Skeletal muscle satellite cell (primary cell): ENCODE measurements around the gene CEP152. TPM values are rescaled to one million over a fixed set of nuclear protein-coding genes. Genes with fewer than 3 reads are reported as not detected.
"Not testable (repeated sequence)": the region's sequence is repeated elsewhere in the genome, so short reads cannot be mapped to it uniquely, and the experiment has no call there.

Source experiments
- H3K27me3 ChIP-seq: 2 replicates; pipeline ENCODE4 v1.7.0; 2013; ENCODE audit warnings: low read length; ENCODE audit not compliant: control insufficient read depth, insufficient read depth
- H3K36me3 ChIP-seq: 2 replicates; pipeline ENCODE4 v1.7.0; 2013; ENCODE audit warnings: mild to moderate bottlenecking, control low read depth, low read length; ENCODE audit not compliant: insufficient read depth
- H3K4me1 ChIP-seq: 2 replicates; pipeline ENCODE4 v1.7.0; 2013; ENCODE audit warnings: low read length; ENCODE audit not compliant: control insufficient read depth, insufficient read depth
- H3K4me2 ChIP-seq: 2 replicates; pipeline ENCODE4 v1.7.0; 2013; ENCODE audit warnings: mild to moderate bottlenecking, low read length
- H3K4me3 ChIP-seq: 2 replicates; pipeline ENCODE4 v1.7.0; 2013; ENCODE audit warnings: low read length
- H3K9ac ChIP-seq: 2 replicates; pipeline ENCODE4 v1.7.0; 2013; ENCODE audit warnings: mild to moderate bottlenecking, low read depth, low read length, moderate library complexity
- H3K9me3 ChIP-seq: replicated peaks from 2 replicates; pipeline ENCODE4 v1.7.0; 2013; ENCODE audit warnings: mild to moderate bottlenecking, control low read depth, low read length
- total RNA-seq: library from RNA; depleted of rRNA; stranded (reverse); fragments of >200 nt; gene quantifications from 2 replicates; pipeline ENCODE4 v1.2.3, GENCODE V29; 2012; rRNA removed

Gene CEP152, protein sequence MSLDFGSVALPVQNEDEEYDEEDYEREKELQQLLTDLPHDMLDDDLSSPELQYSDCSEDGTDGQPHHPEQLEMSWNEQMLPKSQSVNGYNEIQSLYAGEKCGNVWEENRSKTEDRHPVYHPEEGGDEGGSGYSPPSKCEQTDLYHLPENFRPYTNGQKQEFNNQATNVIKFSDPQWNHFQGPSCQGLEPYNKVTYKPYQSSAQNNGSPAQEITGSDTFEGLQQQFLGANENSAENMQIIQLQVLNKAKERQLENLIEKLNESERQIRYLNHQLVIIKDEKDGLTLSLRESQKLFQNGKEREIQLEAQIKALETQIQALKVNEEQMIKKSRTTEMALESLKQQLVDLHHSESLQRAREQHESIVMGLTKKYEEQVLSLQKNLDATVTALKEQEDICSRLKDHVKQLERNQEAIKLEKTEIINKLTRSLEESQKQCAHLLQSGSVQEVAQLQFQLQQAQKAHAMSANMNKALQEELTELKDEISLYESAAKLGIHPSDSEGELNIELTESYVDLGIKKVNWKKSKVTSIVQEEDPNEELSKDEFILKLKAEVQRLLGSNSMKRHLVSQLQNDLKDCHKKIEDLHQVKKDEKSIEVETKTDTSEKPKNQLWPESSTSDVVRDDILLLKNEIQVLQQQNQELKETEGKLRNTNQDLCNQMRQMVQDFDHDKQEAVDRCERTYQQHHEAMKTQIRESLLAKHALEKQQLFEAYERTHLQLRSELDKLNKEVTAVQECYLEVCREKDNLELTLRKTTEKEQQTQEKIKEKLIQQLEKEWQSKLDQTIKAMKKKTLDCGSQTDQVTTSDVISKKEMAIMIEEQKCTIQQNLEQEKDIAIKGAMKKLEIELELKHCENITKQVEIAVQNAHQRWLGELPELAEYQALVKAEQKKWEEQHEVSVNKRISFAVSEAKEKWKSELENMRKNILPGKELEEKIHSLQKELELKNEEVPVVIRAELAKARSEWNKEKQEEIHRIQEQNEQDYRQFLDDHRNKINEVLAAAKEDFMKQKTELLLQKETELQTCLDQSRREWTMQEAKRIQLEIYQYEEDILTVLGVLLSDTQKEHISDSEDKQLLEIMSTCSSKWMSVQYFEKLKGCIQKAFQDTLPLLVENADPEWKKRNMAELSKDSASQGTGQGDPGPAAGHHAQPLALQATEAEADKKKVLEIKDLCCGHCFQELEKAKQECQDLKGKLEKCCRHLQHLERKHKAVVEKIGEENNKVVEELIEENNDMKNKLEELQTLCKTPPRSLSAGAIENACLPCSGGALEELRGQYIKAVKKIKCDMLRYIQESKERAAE (N-terminal part only)
- total RNA-seq: 7.4 and 7.6 TPM in 2 replicates

DNA sequence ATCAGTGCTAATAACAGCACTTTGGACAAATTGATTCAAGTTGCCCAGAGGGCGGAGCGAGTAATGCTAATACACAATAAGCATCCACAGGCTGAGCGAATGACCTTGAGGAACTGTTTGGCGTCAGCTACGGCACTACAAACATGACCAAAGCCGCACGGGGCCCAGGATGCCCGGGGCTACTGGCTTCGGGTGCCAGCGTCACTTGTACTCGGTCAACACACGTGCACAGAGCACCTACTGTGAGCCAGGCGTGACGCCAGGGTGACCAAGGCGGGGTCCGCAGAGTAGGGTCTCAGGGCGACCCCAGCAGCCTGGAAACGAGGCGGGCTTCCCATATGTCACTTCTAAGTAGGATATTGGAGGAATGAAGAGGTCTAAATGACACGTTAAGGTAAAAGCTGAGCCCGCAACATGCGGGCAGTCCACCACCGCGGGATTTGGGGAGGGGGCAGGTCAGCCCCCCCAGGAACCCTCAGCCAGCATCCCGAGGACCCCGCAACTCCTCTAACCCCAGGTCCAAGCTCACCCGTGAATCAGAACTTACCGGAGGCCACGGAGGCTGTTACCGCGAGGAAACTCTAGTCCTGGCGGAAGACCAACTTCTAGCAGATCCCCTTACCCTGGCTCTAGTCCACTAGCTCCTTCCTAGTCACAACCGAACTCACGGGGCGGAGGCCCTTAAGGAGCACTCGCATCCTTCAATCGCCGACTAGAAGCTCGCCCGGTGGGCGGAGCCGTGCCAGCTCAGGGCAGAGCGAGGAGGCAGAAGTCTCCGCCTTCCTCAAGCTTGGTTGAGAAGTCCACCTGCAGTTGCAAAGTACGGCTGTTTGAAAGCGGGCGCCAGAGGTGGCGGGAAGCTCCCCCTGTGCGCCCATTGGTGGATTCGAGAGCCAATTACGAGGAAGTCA lies at the start of gene CEP152:
Gene CEP152 (minus strand): TSS at position 656 of the 911 bp plus-strand sequence. CDS start 5,420 bp downstream, outside the sequence.
- Histone ChIP-seq H3K9me3 (no peaks in the 10 kb centered on the region), H3K36me3 (no peaks in the 10 kb centered on the region), H3K9ac (peak within 1 kb of the TSS; percentile 84), H3K4me3 (peak within 1 kb of the TSS; percentile 89), H3K4me1 (peaks cover 24% of the 10 kb centered on the region), H3K27me3 (no peaks in the 10 kb centered on the region), H3K4me2 (peak within 1 kb of the TSS; percentile 93)

DNA sequence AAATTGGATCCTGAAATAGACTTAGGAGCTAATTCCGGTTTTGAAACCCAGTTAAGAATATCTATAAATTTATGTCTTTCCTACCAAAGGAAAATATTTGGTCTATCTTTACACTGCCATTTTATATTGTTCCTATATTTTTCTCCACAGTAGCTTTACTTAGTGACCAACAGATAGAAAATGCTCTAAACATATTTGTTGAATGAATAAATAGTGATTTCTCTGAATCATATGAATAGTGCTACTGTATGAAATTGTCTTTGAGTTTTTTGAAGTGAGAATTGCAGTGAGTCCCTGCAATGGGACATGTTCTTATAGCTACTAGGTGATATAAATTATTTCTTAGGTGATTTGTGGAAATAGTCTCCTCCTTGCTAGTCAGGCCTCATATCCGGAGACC lies 48.6 kb upstream of the CEP152 start:
- peaks cover 36% of the 10 kb centered on the region for H3K4me1 ChIP-seq
- H3K27me3 ChIP-seq: no peaks in the 10 kb centered on the region

DNA sequence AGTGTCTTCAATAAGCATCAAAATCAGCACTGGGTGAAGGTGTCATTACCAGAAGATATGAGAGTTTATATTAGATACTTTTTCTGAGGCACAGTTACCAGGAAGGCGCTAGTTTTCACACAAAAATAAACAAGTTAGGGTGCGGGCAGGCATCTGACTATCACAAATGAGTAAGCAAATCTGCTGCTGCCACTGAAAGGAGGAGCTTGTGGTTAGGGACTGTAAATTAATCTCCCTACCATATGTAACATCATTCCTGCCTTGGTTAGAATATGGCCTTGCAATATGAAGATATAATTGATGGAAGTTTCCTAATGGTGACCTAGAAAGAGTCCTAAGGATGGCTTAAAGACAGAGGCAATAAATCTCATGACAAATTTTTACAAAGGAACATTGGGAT lies 47.5 kb upstream of the CEP152 start:
- no peaks in the 10 kb centered on the region for H3K36me3 ChIP-seq
- peaks cover 36% of the 10 kb centered on the region for H3K4me1 ChIP-seq
- peak overlapping the region; percentile 5 for H3K4me2 ChIP-seq
- H3K27me3 ChIP-seq: no peaks in the 10 kb centered on the region
- H3K9ac ChIP-seq: no peak overlapping the region
- H3K9me3 ChIP-seq: no peaks in the 10 kb centered on the region
- no peak overlapping the region for H3K4me3 ChIP-seq

More for the DNA sequence above, 48.6 kb upstream of the CEP152 start:
- H3K4me2 ChIP-seq: no peak overlapping the region
- H3K9me3 ChIP-seq: no peaks in the 10 kb centered on the region
- H3K4me3 ChIP-seq: no peak overlapping the region
- H3K9ac ChIP-seq: no peak overlapping the region
- H3K36me3 ChIP-seq: no peaks in the 10 kb centered on the region

DNA sequence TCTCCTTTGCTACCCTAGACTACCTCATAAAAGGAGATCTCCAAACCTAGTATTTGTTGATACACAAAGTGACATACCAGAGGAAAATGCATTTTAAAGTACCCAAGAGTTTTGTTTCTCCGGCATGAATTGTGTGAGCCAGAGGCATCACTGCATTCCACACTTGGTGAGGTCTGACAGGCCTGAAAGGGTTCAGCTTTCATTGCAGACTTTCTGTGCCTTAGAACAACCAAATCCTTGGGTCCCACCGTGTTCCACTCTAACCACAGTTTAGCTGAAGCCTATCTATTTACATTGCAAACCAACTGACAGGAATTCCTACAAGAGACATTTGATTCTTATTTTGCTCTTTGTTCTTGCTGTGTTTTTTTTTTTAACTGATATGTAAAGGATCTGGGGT lies 46.1 kb upstream of the CEP152 start:
- H3K27me3 ChIP-seq: no peaks in the 10 kb centered on the region
- H3K4me2 ChIP-seq: no peak overlapping the region
- no peak overlapping the region for H3K4me3 ChIP-seq
- no peaks in the 10 kb centered on the region for H3K36me3 ChIP-seq
- peaks cover 36% of the 10 kb centered on the region for H3K4me1 ChIP-seq
- H3K9ac ChIP-seq: no peak overlapping the region
- H3K9me3 ChIP-seq: no peaks in the 10 kb centered on the region

DNA sequence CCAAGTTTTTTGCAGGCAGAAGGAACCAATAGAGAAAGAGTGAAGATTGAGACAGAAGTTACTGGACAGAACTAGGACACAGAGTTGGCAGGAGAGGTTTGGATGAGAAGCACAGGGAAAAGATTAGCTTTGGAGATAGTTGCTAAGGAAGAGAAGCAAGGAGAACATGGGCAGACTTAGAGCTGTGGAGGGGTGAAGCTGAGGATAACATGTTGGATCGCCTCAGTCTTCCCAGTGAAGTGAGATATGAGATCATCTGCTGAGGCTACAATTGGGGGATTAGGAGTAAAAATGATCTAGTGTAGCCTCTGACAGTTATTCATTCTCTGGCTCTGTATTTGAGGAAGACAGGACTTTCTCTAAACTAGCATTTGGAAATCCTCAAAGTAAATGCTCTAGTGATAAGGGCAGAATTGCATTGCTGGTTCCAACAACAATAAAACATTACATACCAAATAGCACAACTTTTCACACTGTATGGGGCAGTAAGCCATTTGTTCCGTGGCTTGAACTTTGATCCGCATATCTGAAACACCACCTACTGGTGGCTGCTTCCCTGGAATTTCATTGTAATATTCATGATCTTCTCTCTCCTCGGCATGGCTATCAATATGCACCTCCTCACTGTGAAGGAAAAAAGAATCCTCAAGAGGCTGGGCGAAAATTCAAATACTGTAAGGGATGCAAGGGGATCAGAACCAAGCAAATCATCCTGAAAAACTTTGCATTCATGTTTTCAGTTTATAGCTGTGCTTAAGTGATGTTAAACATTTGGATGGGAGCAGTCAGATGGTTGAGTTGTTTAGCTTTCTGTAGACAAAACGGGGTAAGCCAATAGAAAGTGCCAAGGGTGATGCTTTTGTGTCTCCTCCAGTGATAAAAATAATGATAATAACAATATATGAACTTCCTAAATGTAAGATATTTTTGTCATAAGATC lies 44.9 kb upstream of the CEP152 start:
- no peaks in the 10 kb centered on the region for H3K36me3 ChIP-seq
- H3K4me1 ChIP-seq: peaks cover 36% of the 10 kb centered on the region

DNA sequence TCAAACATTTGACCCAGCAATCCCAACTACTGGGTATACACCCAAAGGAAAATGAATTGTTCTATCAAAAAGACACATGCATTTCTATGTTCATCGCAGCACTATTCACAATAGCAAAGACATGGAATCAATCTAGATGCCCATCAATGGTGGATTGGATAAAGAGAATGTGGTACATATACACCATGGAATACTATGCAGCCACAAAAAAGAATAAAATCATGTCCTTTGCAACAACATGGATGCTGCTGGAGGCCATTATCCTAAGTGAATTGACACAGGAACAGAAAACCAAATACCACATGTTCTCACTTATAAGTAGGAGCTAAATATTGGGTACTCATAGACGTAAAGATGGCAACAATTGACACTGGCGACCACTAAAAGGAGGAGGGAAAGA lies 43.6 kb upstream of the CEP152 start:
- H3K4me2 ChIP-seq, H3K9me3 ChIP-seq, H3K9ac ChIP-seq, H3K4me3 ChIP-seq, H3K27me3 ChIP-seq, H3K36me3 ChIP-seq: not testable (repeated sequence)
- peaks cover 31% of the 10 kb centered on the region for H3K4me1 ChIP-seq

More for the DNA sequence above, 44.9 kb upstream of the CEP152 start:
- Histone ChIP-seq H3K4me2 (peak overlapping the region; percentile 23), H3K9ac (no peak overlapping the region), H3K9me3 (no peaks in the 10 kb centered on the region), H3K27me3 (no peaks in the 10 kb centered on the region), H3K4me3 (no peak overlapping the region)

DNA sequence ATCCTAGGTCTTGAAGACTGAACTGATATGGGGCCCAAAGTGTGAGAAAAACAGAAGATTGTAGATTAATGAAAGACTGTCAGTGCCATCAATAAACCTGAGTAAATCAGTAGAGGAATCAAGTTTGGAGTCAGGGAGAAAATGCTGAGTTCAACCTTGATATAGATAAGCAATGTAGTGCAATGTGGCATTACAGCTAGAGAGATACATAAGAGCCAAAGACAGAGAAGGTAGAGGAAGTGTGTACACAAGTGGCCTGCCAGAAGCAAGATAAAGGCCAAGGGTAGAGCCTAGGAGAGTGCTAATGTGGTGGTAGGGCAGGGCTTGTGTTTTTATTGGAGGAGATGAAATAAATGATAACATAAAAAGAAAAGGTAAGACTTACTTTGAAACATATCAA lies 41.1 kb upstream of the CEP152 start:
- Histone ChIP-seq H3K4me3 (no peak overlapping the region), H3K4me1 (peaks cover 14% of the 10 kb centered on the region), H3K4me2 (no peak overlapping the region), H3K9ac (no peak overlapping the region), H3K27me3 (no peaks in the 10 kb centered on the region), H3K36me3 (no peaks in the 10 kb centered on the region), H3K9me3 (no peaks in the 10 kb centered on the region)

DNA sequence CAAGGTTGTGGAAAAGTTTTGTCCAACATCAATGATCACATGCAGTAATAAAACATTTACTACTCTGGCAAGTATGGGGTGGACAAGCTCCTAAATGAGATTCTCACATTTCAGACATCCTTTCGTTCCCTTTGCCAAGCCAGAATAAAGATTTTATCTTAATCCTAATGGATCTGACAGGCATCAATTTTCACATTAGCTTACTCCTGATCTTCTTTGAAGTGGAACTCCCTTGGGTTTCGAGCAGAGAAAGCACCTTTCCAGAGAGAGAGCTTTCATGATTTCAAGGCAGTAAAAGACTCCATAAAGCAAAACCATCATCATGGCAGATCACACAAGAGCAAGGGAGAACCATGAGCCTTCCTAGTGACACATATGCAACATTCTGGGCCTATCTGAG lies 39.8 kb upstream of the CEP152 start:
- Histone ChIP-seq H3K4me1 (peaks cover 4% of the 10 kb centered on the region), H3K9ac (no peak overlapping the region), H3K4me2 (no peak overlapping the region), H3K4me3 (no peak overlapping the region), H3K9me3 (no peaks in the 10 kb centered on the region), H3K36me3 (no peaks in the 10 kb centered on the region), H3K27me3 (no peaks in the 10 kb centered on the region)

DNA sequence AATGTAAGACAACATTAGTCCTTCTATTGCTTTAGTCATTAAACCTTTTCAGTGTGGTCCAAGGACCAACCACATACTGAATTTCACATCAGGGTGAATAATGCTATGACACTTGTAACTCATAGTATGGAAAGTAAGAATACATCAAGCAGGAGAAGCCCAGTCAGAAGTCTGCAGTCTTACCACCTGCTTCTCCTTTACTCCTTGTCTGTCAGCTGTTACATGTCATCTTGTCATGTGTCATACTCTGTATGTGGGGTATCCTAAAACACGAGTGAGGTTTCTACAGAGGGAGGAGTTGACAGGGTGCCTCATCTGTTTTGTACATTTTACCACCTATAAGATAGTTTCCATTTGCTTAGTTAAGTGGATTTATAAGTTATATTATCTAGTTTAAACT lies 34.3 kb upstream of the CEP152 start:
- no peaks in the 10 kb centered on the region for H3K27me3 ChIP-seq
- H3K9me3 ChIP-seq: no peaks in the 10 kb centered on the region
- no peaks in the 10 kb centered on the region for H3K4me1 ChIP-seq
- no peaks in the 10 kb centered on the region for H3K36me3 ChIP-seq
- no peak overlapping the region for H3K4me2 ChIP-seq
- H3K9ac ChIP-seq: no peak overlapping the region
- H3K4me3 ChIP-seq: no peak overlapping the region

DNA sequence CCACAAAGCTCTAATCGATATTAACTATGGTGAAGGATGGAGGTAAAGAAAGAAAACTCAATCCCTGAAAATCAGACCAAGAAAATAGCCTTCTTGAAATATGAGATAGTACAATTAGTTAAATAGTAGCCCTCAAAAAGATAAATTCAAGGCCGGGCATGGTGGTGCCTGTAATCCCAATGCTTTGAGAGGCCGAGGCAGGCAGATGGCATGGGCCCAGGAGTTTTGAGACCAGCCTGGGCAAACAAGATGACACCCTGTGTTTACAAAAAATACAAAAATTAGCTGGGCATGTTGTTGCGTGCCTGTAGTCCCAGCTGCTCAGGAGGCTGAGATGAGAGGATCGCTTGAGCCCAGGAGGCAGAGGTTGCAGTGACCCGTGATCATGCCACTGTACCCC lies 31.6 kb upstream of the CEP152 start:
- H3K9me3 ChIP-seq: no peaks in the 10 kb centered on the region
- H3K9ac ChIP-seq: no peak overlapping the region
- H3K4me2 ChIP-seq: no peak overlapping the region
- no peaks in the 10 kb centered on the region for H3K36me3 ChIP-seq
- no peak overlapping the region for H3K4me3 ChIP-seq
- no peaks in the 10 kb centered on the region for H3K27me3 ChIP-seq
- H3K4me1 ChIP-seq: no peaks in the 10 kb centered on the region
